ENCODE results near the gene ZSCAN9.
A peak's percentile ranks its signal among the peaks of the same experiment; 100 is the strongest.

The ZSCAN9 gene

GRCh38 chr6:28224131-28225055, 682 bp upstream of the ZSCAN9 start:
- WGBS, 2 experiments (ENCODE audit: insufficient coverage in 2 of 2), result 59 to 76% methylated on average over 4 of the region's 9 CpGs
- Histone ChIP-seq H3K27ac (ENCODE audit: low read depth, low read length, severe bottlenecking) (peak overlapping the region; percentile 78), H3K9me3 (ENCODE audit: control insufficient read depth, low read length) (no peaks in the 10 kb centered on the region), H3K4me1 (ENCODE audit: control insufficient read depth, insufficient read depth, low read length, poor library complexity, severe bottlenecking) (peaks cover 4% of the 10 kb centered on the region), H3K4me3 (ENCODE audit: extremely low read depth, insufficient read depth, low read length, poor library complexity, severe bottlenecking) (peak overlapping the region; percentile 69), H3K36me3 (ENCODE audit: control insufficient read depth, insufficient read depth, low read length) (peaks cover 27% of the 10 kb centered on the region)

GRCh38 chr6:28226460-28226859, 1.4 kb downstream of the ZSCAN9 start:
- whole genome bisulfite sequencing, 2 experiments (ENCODE audit: insufficient coverage in 2 of 2), result 90% methylated on average over 1 of the region's 2 CpGs; no CpG with 5 or more reads in 1 of the 2 experiments
- Histone ChIP-seq H3K27ac (ENCODE audit: low read depth, low read length, severe bottlenecking) (no peak overlapping the region), H3K36me3 (ENCODE audit: control insufficient read depth, insufficient read depth, low read length) (peaks cover 48% of the 10 kb centered on the region), H3K4me1 (ENCODE audit: control insufficient read depth, insufficient read depth, low read length, poor library complexity, severe bottlenecking) (no peaks in the 10 kb centered on the region), H3K9me3 (ENCODE audit: control insufficient read depth, low read length) (no peaks in the 10 kb centered on the region), H3K4me3 (ENCODE audit: extremely low read depth, insufficient read depth, low read length, poor library complexity, severe bottlenecking) (peak overlapping the region; percentile 69)

DNA sequence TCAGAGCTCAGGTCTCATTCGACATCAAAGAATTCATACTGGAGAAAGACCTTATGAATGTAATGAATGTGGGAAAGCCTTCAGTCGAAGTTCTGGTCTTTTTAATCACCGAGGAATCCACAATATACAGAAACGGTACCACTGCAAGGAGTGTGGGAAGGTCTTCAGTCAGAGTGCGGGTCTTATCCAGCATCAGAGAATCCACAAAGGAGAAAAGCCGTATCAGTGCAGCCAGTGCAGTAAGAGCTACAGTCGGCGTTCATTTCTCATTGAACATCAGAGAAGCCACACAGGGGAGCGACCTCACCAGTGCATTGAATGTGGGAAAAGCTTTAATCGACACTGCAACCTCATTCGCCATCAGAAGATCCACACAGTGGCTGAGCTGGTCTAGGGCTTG, 7.7 kb downstream of the ZSCAN9 start:
- no peaks in the 10 kb centered on the region for H3K4me1 ChIP-seq (ENCODE audit: control insufficient read depth, insufficient read depth, low read length, poor library complexity, severe bottlenecking)
- 99 to 100% methylated on average over 7 to 10 of the region's 11 CpGs for WGBS, 2 experiments (ENCODE audit: insufficient coverage in 2 of 2)
- H3K9me3 ChIP-seq (ENCODE audit: control insufficient read depth, low read length), result no peaks in the 10 kb centered on the region
- no peak overlapping the region for H3K27ac ChIP-seq (ENCODE audit: low read depth, low read length, severe bottlenecking)
- no peak overlapping the region for H3K4me3 ChIP-seq (ENCODE audit: extremely low read depth, insufficient read depth, low read length, poor library complexity, severe bottlenecking)
- peaks cover 94% of the 10 kb centered on the region for H3K36me3 ChIP-seq (ENCODE audit: control insufficient read depth, insufficient read depth, low read length)

DNA sequence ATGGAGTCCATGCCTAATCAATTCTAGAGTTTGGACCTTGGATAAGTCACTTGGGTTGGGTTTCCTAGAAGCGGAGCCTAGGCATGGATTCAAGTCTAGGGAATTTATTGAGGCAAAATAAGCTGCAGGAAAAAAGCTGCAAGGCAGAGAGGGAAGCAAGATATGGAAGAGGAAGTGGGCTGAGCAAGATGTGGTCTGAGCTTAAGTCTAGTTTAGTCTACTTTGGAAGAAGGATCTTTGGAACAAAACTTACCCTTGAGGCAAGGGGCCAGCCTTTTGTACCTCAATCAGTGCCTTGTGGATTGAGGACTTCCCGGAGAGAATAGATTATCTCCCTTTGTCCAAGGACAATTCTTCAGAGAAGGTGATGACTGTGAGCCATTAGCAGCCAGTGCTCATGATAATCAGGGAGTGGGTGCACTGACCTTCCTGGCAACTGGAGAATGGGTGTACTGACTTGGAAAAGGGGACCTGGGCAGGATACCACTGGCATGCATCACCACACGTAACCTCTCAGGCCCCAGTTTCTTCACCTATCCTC, 10.9 kb downstream of the ZSCAN9 start:
- 90 to 100% methylated on average over 2 to 3 of the region's 3 CpGs for WGBS, 2 experiments (ENCODE audit: insufficient coverage in 2 of 2)
- Histone ChIP-seq H3K9me3 (ENCODE audit: control insufficient read depth, low read length) (no peaks in the 10 kb centered on the region), H3K36me3 (ENCODE audit: control insufficient read depth, insufficient read depth, low read length) (peaks cover 74% of the 10 kb centered on the region), H3K4me1 (ENCODE audit: control insufficient read depth, insufficient read depth, low read length, poor library complexity, severe bottlenecking) (no peaks in the 10 kb centered on the region), H3K4me3 (ENCODE audit: extremely low read depth, insufficient read depth, low read length, poor library complexity, severe bottlenecking) (no peak overlapping the region), H3K27ac (ENCODE audit: low read depth, low read length, severe bottlenecking) (no peak overlapping the region)

- no CpG with 5 or more reads among the region's 1 CpG for WGBS, 2 experiments (ENCODE audit: insufficient coverage in 2 of 2)
- Histone ChIP-seq H3K36me3 (ENCODE audit: control insufficient read depth, insufficient read depth, low read length) (peaks cover 45% of the 10 kb centered on the region), H3K27ac (ENCODE audit: low read depth, low read length, severe bottlenecking) (no peak overlapping the region), H3K4me1 (ENCODE audit: control insufficient read depth, insufficient read depth, low read length, poor library complexity, severe bottlenecking) (no peaks in the 10 kb centered on the region), H3K9me3 (ENCODE audit: control insufficient read depth, low read length) (no peaks in the 10 kb centered on the region), H3K4me3 (ENCODE audit: extremely low read depth, insufficient read depth, low read length, poor library complexity, severe bottlenecking) (no peak overlapping the region)
These were observed 14.6 kb downstream of the ZSCAN9 start for GRCh38 chr6:28239636-28240035.

- WGBS, 2 experiments (ENCODE audit: insufficient coverage in 2 of 2), result no CpG with 5 or more reads among the region's 1 CpG
These were observed 15.4 kb downstream of the ZSCAN9 start for GRCh38 chr6:28240471-28240870.

DNA sequence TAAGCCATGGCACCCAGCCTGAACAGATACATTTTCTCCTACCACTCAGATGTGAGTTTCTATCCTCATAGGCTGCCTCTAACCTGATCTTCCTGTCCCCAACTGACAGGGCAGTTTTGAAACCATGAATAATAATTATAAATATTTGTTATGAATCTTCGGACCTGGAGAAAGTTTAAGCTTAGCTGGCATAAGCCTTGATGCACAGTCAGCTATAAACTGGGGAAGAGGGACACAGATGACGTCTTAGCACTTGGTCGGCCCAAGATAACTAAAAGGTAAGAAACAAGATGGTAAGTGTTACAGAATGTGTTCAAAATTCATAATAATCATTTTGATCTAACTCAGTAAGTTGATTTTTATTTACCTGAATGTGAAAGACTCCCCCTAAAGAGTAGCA, 18.9 kb downstream of the ZSCAN9 start:
- no peaks in the 10 kb centered on the region for H3K4me1 ChIP-seq (ENCODE audit: control insufficient read depth, insufficient read depth, low read length, poor library complexity, severe bottlenecking)
- H3K4me3 ChIP-seq (ENCODE audit: extremely low read depth, insufficient read depth, low read length, poor library complexity, severe bottlenecking), result no peak overlapping the region
- no peaks in the 10 kb centered on the region for H3K9me3 ChIP-seq (ENCODE audit: control insufficient read depth, low read length)
- H3K27ac ChIP-seq (ENCODE audit: low read depth, low read length, severe bottlenecking), result no peak overlapping the region
- H3K36me3 ChIP-seq (ENCODE audit: control insufficient read depth, insufficient read depth, low read length), result peaks cover 46% of the 10 kb centered on the region
- 100% methylated on average over 1 of the region's 3 CpGs; no CpG with 5 or more reads in 1 of the 2 experiments for WGBS, 2 experiments (ENCODE audit: insufficient coverage in 2 of 2)

More at GRCh38 chr6:28240471-28240870, 15.4 kb downstream of the ZSCAN9 start:
- no peak overlapping the region for H3K27ac ChIP-seq (ENCODE audit: low read depth, low read length, severe bottlenecking)
- no peaks in the 10 kb centered on the region for H3K4me1 ChIP-seq (ENCODE audit: control insufficient read depth, insufficient read depth, low read length, poor library complexity, severe bottlenecking)
- H3K4me3 ChIP-seq (ENCODE audit: extremely low read depth, insufficient read depth, low read length, poor library complexity, severe bottlenecking), result no peak overlapping the region
- H3K9me3 ChIP-seq (ENCODE audit: control insufficient read depth, low read length), result no peaks in the 10 kb centered on the region
- H3K36me3 ChIP-seq (ENCODE audit: control insufficient read depth, insufficient read depth, low read length), result peaks cover 46% of the 10 kb centered on the region

DNA sequence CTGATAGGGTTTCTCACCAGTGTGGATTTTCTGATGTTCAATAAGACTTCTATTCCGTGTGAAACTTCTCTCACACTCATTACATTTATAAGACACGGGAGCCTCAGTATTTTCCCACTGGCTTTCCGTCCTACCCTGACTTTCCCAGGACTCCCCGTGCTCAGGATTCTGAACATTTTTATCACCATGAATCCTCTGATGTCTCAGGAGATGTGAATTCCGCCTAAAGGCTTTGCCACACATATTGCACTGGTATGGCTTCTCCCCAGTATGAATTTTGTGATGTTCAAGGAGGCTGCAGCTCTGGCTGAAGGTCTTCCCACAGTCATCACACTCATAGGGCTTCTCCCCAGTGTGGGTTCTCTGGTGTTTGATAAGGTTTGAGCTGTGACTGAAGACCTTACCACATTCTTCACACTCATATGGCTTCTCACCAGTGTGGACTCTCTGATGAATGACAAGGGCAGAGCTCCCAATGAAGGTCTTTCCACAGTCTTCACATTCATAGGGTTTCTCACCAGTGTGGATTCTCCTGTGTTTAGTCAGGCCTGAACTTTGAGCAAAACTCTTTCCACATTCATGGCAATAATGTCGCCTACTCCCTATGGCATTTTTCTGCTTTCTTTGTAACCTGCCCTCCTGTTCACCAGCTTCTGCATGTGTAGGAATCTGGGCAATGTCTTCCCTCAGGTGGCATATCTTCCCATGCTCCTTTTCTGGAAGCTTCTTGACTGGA, 20.3 kb downstream of the ZSCAN9 start:
- WGBS, 2 experiments (ENCODE audit: insufficient coverage in 2 of 2), result 90 to 96% methylated on average over 4 to 5 of the region's 6 CpGs
- H3K27ac ChIP-seq (ENCODE audit: low read depth, low read length, severe bottlenecking), result no peak overlapping the region
- H3K4me1 ChIP-seq (ENCODE audit: control insufficient read depth, insufficient read depth, low read length, poor library complexity, severe bottlenecking), result no peaks in the 10 kb centered on the region
- no peaks in the 10 kb centered on the region for H3K9me3 ChIP-seq (ENCODE audit: control insufficient read depth, low read length)
- H3K4me3 ChIP-seq (ENCODE audit: extremely low read depth, insufficient read depth, low read length, poor library complexity, severe bottlenecking), result no peak overlapping the region
- H3K36me3 ChIP-seq (ENCODE audit: control insufficient read depth, insufficient read depth, low read length), result peaks cover 45% of the 10 kb centered on the region

GRCh38 chr6:28248916-28249315, 23.8 kb downstream of the ZSCAN9 start:
- no peak overlapping the region for H3K27ac ChIP-seq (ENCODE audit: low read depth, low read length, severe bottlenecking)
- H3K4me1 ChIP-seq (ENCODE audit: control insufficient read depth, insufficient read depth, low read length, poor library complexity, severe bottlenecking), result peaks cover 6% of the 10 kb centered on the region
- 83 to 100% methylated on average over 1 of the region's 1 CpG for WGBS, 2 experiments (ENCODE audit: insufficient coverage in 2 of 2)
- H3K9me3 ChIP-seq (ENCODE audit: control insufficient read depth, low read length), result no peaks in the 10 kb centered on the region
- H3K36me3 ChIP-seq (ENCODE audit: control insufficient read depth, insufficient read depth, low read length), result peaks cover 43% of the 10 kb centered on the region
- no peak overlapping the region for H3K4me3 ChIP-seq (ENCODE audit: extremely low read depth, insufficient read depth, low read length, poor library complexity, severe bottlenecking)

GRCh38 chr6:28250747-28251146, 25.7 kb downstream of the ZSCAN9 start:
- Histone ChIP-seq H3K36me3 (ENCODE audit: control insufficient read depth, insufficient read depth, low read length) (peaks cover 26% of the 10 kb centered on the region), H3K4me3 (ENCODE audit: extremely low read depth, insufficient read depth, low read length, poor library complexity, severe bottlenecking) (peak overlapping the region; percentile 91), H3K9me3 (ENCODE audit: control insufficient read depth, low read length) (no peaks in the 10 kb centered on the region), H3K27ac (ENCODE audit: low read depth, low read length, severe bottlenecking) (no peak overlapping the region), H3K4me1 (ENCODE audit: control insufficient read depth, insufficient read depth, low read length, poor library complexity, severe bottlenecking) (peaks cover 6% of the 10 kb centered on the region)
- WGBS, 2 experiments (ENCODE audit: insufficient coverage in 2 of 2), result 100% methylated on average over 1 of the region's 2 CpGs
